ENCODE measurements around the gene GLB1L3.

The GLB1L3 gene

GRCh38 chr11:134362192-134362901 is 86.2 kb downstream of the GLB1L3 start:
- DNase-seq (ENCODE audit: low spot score) = no peak

GRCh38 chr11:134363161-134363560 is 87.0 kb downstream of the GLB1L3 start:
- no peak for DNase-seq (ENCODE audit: low spot score)

GRCh38 chr11:134363592-134363991 is 87.4 kb downstream of the GLB1L3 start:
- DNase-seq (ENCODE audit: low spot score) = no peak

- DNase-seq (ENCODE audit: low spot score) = no peak
Observed at GRCh38 chr11:134364261-134364660, 88.1 kb downstream of the GLB1L3 start.

GRCh38 chr11:134365011-134365925 is 89.1 kb downstream of the GLB1L3 start:
- no peak for DNase-seq (ENCODE audit: low spot score)

GRCh38 chr11:134366254-134366653 is 90.1 kb downstream of the GLB1L3 start:
- DNase-seq (ENCODE audit: low spot score) = no peak

- DNase-seq (ENCODE audit: low spot score) = no peak
Observed at GRCh38 chr11:134367781-134368180, 91.6 kb downstream of the GLB1L3 start.

Measured in RKO (cell line).